ENCODE results near the gene MAF.

The MAF gene

GRCh38 chr16:79613009-79613408 lies 12.5 kb upstream of the MAF start:
- Histone ChIP-seq H3K36me3 (ENCODE audit: control insufficient read depth in 1 of 2, insufficient read depth in 2 of 2, low read length in 2 of 2) (no peaks in the 10 kb centered on the region), H3K4me1 (ENCODE audit: control insufficient read depth in 1 of 2, insufficient read depth in 2 of 2, low read length in 2 of 2) (peaks cover 0 to 4% of the 10 kb centered on the region in 2 donors), H3K9me3 (ENCODE audit: control insufficient read depth in 1 of 2, low read length in 2 of 2) (no peaks in the 10 kb centered on the region), H3K27me3 (ENCODE audit: control insufficient read depth in 1 of 2, insufficient read depth in 2 of 2, low read length in 2 of 2) (no peaks in the 10 kb centered on the region), H3K4me3 (ENCODE audit: low read depth in 1 of 2, low read length in 2 of 2) (no peak overlapping the region), H3K27ac (ENCODE audit: low read depth, low read length) (no peak overlapping the region), H3K9ac (ENCODE audit: low read depth in 1 of 2, low read length in 2 of 2) (no peak overlapping the region)

DNA sequence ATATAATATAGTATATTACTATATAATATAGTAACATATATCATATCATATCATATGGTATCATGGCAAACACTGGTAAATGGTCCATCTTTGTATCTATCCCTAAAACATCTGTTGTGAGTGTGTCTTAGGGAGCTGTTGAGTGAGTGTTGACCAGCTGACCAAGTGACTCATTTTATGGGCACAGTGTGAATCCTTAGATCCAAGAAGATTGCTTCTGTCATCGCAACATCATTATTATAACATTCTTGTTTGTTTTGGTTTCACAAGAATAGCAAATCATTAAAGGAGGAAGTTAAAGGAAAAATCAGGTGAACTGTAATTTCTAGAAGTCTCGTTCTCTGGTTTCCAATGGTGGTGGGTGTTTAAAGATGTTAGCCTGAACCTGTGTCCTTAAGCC lies 11.7 kb upstream of the MAF start:
- H3K27ac ChIP-seq (ENCODE audit: low read depth, low read length), result no peak overlapping the region
- peaks cover 0 to 4% of the 10 kb centered on the region in 2 donors for H3K4me1 ChIP-seq (ENCODE audit: control insufficient read depth in 1 of 2, insufficient read depth in 2 of 2, low read length in 2 of 2)
- H3K9me3 ChIP-seq (ENCODE audit: control insufficient read depth in 1 of 2, low read length in 2 of 2), result no peaks in the 10 kb centered on the region
- H3K27me3 ChIP-seq (ENCODE audit: control insufficient read depth in 1 of 2, insufficient read depth in 2 of 2, low read length in 2 of 2), result no peaks in the 10 kb centered on the region
- no peak overlapping the region for H3K9ac ChIP-seq (ENCODE audit: low read depth in 1 of 2, low read length in 2 of 2)
- H3K4me3 ChIP-seq (ENCODE audit: low read depth in 1 of 2, low read length in 2 of 2), result no peak overlapping the region
- H3K36me3 ChIP-seq (ENCODE audit: control insufficient read depth in 1 of 2, insufficient read depth in 2 of 2, low read length in 2 of 2), result no peaks in the 10 kb centered on the region

GRCh38 chr16:79610771-79611170 lies 10.2 kb upstream of the MAF start:
- H3K27me3 ChIP-seq (ENCODE audit: control insufficient read depth in 1 of 2, insufficient read depth in 2 of 2, low read length in 2 of 2), result no peaks in the 10 kb centered on the region
- no peaks in the 10 kb centered on the region for H3K36me3 ChIP-seq (ENCODE audit: control insufficient read depth in 1 of 2, insufficient read depth in 2 of 2, low read length in 2 of 2)
- H3K4me1 ChIP-seq (ENCODE audit: control insufficient read depth in 1 of 2, insufficient read depth in 2 of 2, low read length in 2 of 2), result peaks cover 0 to 4% of the 10 kb centered on the region in 2 donors
- no peak overlapping the region for H3K27ac ChIP-seq (ENCODE audit: low read depth, low read length)
- no peaks in the 10 kb centered on the region for H3K9me3 ChIP-seq (ENCODE audit: control insufficient read depth in 1 of 2, low read length in 2 of 2)
- H3K4me3 ChIP-seq (ENCODE audit: low read depth in 1 of 2, low read length in 2 of 2), result no peak overlapping the region
- no peak overlapping the region for H3K9ac ChIP-seq (ENCODE audit: low read depth in 1 of 2, low read length in 2 of 2)

GRCh38 chr16:79609861-79610260 lies 9.3 kb upstream of the MAF start:
- Histone ChIP-seq H3K9me3 (ENCODE audit: control insufficient read depth in 1 of 2, low read length in 2 of 2) (no peaks in the 10 kb centered on the region), H3K27ac (ENCODE audit: low read depth, low read length) (no peak overlapping the region), H3K27me3 (ENCODE audit: control insufficient read depth in 1 of 2, insufficient read depth in 2 of 2, low read length in 2 of 2) (no peaks in the 10 kb centered on the region), H3K4me3 (ENCODE audit: low read depth in 1 of 2, low read length in 2 of 2) (no peak overlapping the region), H3K4me1 (ENCODE audit: control insufficient read depth in 1 of 2, insufficient read depth in 2 of 2, low read length in 2 of 2) (peaks cover 0 to 4% of the 10 kb centered on the region in 2 donors), H3K9ac (ENCODE audit: low read depth in 1 of 2, low read length in 2 of 2) (no peak overlapping the region), H3K36me3 (ENCODE audit: control insufficient read depth in 1 of 2, insufficient read depth in 2 of 2, low read length in 2 of 2) (no peaks in the 10 kb centered on the region)

DNA sequence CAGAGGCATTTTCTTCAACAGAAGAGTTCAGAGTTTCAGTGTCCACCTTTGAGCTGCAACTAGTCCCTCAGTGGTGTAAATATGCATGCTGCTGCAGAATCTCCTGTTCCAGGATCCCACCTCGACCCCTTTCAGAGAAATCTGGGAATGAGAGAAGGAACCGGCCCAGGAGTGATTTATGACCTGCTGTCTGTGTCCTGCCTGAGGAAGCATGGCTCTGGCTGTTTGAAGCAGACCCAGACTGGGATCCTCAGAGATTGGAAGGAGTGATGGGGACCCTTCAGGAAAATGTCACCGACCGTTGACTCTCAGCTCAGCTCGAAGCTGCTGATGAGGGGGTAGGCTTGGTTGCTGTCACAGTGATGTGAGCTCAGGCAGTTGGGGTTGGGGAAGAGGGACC lies 8.4 kb upstream of the MAF start:
- Histone ChIP-seq H3K9me3 (ENCODE audit: control insufficient read depth in 1 of 2, low read length in 2 of 2) (no peaks in the 10 kb centered on the region), H3K36me3 (ENCODE audit: control insufficient read depth in 1 of 2, insufficient read depth in 2 of 2, low read length in 2 of 2) (no peaks in the 10 kb centered on the region), H3K4me1 (ENCODE audit: control insufficient read depth in 1 of 2, insufficient read depth in 2 of 2, low read length in 2 of 2) (peaks cover 0 to 4% of the 10 kb centered on the region in 2 donors), H3K4me3 (ENCODE audit: low read depth in 1 of 2, low read length in 2 of 2) (no peak overlapping the region), H3K27me3 (ENCODE audit: control insufficient read depth in 1 of 2, insufficient read depth in 2 of 2, low read length in 2 of 2) (no peaks in the 10 kb centered on the region), H3K27ac (ENCODE audit: low read depth, low read length) (no peak overlapping the region), H3K9ac (ENCODE audit: low read depth in 1 of 2, low read length in 2 of 2) (no peak overlapping the region)

DNA sequence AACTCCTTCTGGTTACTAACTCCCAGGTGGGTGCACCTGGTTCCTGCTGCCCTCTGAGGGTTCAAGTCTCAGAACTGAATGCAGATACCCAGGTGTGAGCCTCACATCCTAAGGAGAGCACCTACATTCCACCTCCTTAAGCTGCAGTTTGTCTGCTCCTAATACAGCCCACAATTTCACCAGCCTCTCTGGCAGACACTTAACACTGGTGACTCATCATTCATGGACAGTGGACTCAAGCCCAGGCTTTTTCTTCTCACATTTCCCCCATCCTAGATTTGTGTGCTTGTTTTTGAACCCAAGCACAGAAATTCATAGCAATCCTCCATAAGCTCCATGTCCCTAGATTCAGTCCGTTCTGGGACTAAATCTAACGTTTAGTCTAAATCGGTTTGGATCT lies 7.0 kb upstream of the MAF start:
- Histone ChIP-seq H3K9me3 (ENCODE audit: control insufficient read depth in 1 of 2, low read length in 2 of 2) (no peaks in the 10 kb centered on the region), H3K9ac (ENCODE audit: low read depth in 1 of 2, low read length in 2 of 2) (no peak overlapping the region), H3K27ac (ENCODE audit: low read depth, low read length) (no peak overlapping the region), H3K4me3 (ENCODE audit: low read depth in 1 of 2, low read length in 2 of 2) (no peak overlapping the region), H3K27me3 (ENCODE audit: control insufficient read depth in 1 of 2, insufficient read depth in 2 of 2, low read length in 2 of 2) (no peaks in the 10 kb centered on the region), H3K4me1 (ENCODE audit: control insufficient read depth in 1 of 2, insufficient read depth in 2 of 2, low read length in 2 of 2) (peaks cover 3 to 10% of the 10 kb centered on the region in 2 donors), H3K36me3 (ENCODE audit: control insufficient read depth in 1 of 2, insufficient read depth in 2 of 2, low read length in 2 of 2) (no peaks in the 10 kb centered on the region)

- H3K9ac ChIP-seq (ENCODE audit: low read depth in 1 of 2, low read length in 2 of 2), result no peak overlapping the region
- no peaks in the 10 kb centered on the region for H3K9me3 ChIP-seq (ENCODE audit: control insufficient read depth in 1 of 2, low read length in 2 of 2)
- peaks cover 10 to 15% of the 10 kb centered on the region in 2 donors for H3K4me1 ChIP-seq (ENCODE audit: control insufficient read depth in 1 of 2, insufficient read depth in 2 of 2, low read length in 2 of 2)
- H3K27me3 ChIP-seq (ENCODE audit: control insufficient read depth in 1 of 2, insufficient read depth in 2 of 2, low read length in 2 of 2), result no peaks in the 10 kb centered on the region
- no peak overlapping the region for H3K4me3 ChIP-seq (ENCODE audit: low read depth in 1 of 2, low read length in 2 of 2)
- no peaks in the 10 kb centered on the region for H3K36me3 ChIP-seq (ENCODE audit: control insufficient read depth in 1 of 2, insufficient read depth in 2 of 2, low read length in 2 of 2)
- H3K27ac ChIP-seq (ENCODE audit: low read depth, low read length), result no peak overlapping the region
Observed at GRCh38 chr16:79605999-79606398, 5.5 kb upstream of the MAF start.

DNA sequence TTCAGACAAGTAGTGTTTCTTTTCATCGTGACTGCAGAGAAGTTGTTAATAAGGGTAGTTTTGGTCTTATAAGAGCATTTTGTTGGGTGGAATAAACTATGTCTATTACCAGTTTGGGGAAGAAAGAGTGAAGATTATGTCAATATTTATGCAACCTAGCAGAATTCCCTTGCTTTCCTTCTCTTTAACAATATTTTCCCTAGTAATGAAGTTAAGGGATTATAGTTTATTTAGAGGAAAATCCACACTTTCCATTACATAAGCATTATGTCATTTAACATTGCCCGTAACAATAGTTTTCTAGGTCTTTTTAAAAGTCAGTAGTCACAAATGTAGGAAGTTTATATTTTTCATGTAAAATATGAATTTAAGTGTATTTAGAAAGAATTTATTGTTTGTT lies 2.5 kb upstream of the MAF start:
- H3K4me3 ChIP-seq (ENCODE audit: low read depth in 1 of 2, low read length in 2 of 2), result peak overlapping the region; percentile 50 to 85
- H3K36me3 ChIP-seq (ENCODE audit: control insufficient read depth in 1 of 2, insufficient read depth in 2 of 2, low read length in 2 of 2), result no peaks in the 10 kb centered on the region
- H3K27me3 ChIP-seq (ENCODE audit: control insufficient read depth in 1 of 2, insufficient read depth in 2 of 2, low read length in 2 of 2), result no peaks in the 10 kb centered on the region
- H3K9ac ChIP-seq (ENCODE audit: low read depth in 1 of 2, low read length in 2 of 2), result peak overlapping the region in 1 of 2 donors; percentile 78
- H3K27ac ChIP-seq (ENCODE audit: low read depth, low read length), result peak overlapping the region; percentile 45
- H3K4me1 ChIP-seq (ENCODE audit: control insufficient read depth in 1 of 2, insufficient read depth in 2 of 2, low read length in 2 of 2), result peaks cover 10 to 11% of the 10 kb centered on the region in 2 donors
- no peaks in the 10 kb centered on the region for H3K9me3 ChIP-seq (ENCODE audit: control insufficient read depth in 1 of 2, low read length in 2 of 2)

DNA sequence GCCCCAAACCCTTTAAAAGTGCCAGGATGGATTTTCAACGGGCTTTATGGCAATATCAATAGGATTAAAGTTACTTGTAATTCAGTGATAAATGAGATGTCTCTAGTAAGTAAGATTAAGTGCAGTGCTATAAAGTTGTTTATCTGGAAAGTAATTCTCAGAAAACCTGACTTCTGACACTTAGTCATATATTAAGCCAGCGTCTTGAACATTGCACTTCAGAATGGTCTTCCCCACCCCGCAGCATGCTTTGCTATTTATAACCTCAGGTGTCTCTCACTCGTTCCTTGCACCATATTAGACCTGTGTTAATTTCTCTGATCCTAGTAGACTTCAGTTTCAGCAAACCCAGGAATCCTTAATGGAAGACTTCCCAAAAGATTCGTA lies 2.1 kb upstream of the MAF start:
- peak overlapping the region in 1 of 2 donors; percentile 78 for H3K9ac ChIP-seq (ENCODE audit: low read depth in 1 of 2, low read length in 2 of 2)
- no peaks in the 10 kb centered on the region for H3K27me3 ChIP-seq (ENCODE audit: control insufficient read depth in 1 of 2, insufficient read depth in 2 of 2, low read length in 2 of 2)
- H3K36me3 ChIP-seq (ENCODE audit: control insufficient read depth in 1 of 2, insufficient read depth in 2 of 2, low read length in 2 of 2), result no peaks in the 10 kb centered on the region
- H3K4me3 ChIP-seq (ENCODE audit: low read depth in 1 of 2, low read length in 2 of 2), result peak overlapping the region; percentile 50 to 85
- H3K27ac ChIP-seq (ENCODE audit: low read depth, low read length), result peak overlapping the region; percentile 45
- H3K4me1 ChIP-seq (ENCODE audit: control insufficient read depth in 1 of 2, insufficient read depth in 2 of 2, low read length in 2 of 2), result peaks cover 10 to 11% of the 10 kb centered on the region in 2 donors
- H3K9me3 ChIP-seq (ENCODE audit: control insufficient read depth in 1 of 2, low read length in 2 of 2), result no peaks in the 10 kb centered on the region

- Histone ChIP-seq H3K4me3 (ENCODE audit: low read depth in 1 of 2, low read length in 2 of 2) (peak overlapping the region; percentile 85 to 90), H3K9ac (ENCODE audit: low read depth in 1 of 2, low read length in 2 of 2) (peak overlapping the region; percentile 78 to 85), H3K27me3 (ENCODE audit: control insufficient read depth in 1 of 2, insufficient read depth in 2 of 2, low read length in 2 of 2) (no peaks in the 10 kb centered on the region), H3K27ac (ENCODE audit: low read depth, low read length) (peak overlapping the region; percentile 83), H3K4me1 (ENCODE audit: control insufficient read depth in 1 of 2, insufficient read depth in 2 of 2, low read length in 2 of 2) (peaks cover 10 to 11% of the 10 kb centered on the region in 2 donors), H3K36me3 (ENCODE audit: control insufficient read depth in 1 of 2, insufficient read depth in 2 of 2, low read length in 2 of 2) (no peaks in the 10 kb centered on the region), H3K9me3 (ENCODE audit: control insufficient read depth in 1 of 2, low read length in 2 of 2) (no peaks in the 10 kb centered on the region)
Observed at GRCh38 chr16:79601931-79602627, 1.5 kb upstream of the MAF start.

Measured in duodenal mucosa (tissue), 2 donors.